ENCODE results near the gene SLC6A12. TPM values are rescaled to one million over a fixed set of nuclear protein-coding genes. Genes with fewer than 3 reads are reported as not detected.

The SLC6A12 gene
- total RNA-seq, 1 experiment from 2014 or later, result 0.79 TPM

DNA sequence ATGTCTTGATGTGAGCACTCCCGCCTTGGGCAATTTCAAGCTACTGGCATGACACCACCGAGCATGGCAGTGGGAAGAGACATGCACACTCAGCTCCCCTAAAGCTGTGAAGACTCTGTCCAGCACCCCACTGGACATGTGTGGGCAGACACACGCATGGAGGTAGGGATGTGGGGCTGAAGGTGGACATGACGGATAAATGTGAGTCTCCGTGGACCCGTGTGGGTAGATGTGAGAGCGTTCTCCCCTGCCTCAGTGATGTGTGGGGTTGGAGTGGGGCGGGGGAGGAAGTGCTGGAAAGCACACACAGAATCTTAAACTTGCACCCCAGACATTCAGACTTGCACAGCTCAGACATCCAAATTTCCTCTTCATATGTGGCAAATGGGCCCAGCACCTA, 12.6 kb downstream of the SLC6A12 start:
- ChIA-PET CTCF (interaction anchor here (0.5 to 4.8 kb wide), 4 partner anchors 13 to 235 kb away, joined by 3 to 42 read pairs (median 24); no protein-coding TSS in a partner anchor), POLR2A (no interaction called here)
- TF ChIP-seq, protein P1, sequence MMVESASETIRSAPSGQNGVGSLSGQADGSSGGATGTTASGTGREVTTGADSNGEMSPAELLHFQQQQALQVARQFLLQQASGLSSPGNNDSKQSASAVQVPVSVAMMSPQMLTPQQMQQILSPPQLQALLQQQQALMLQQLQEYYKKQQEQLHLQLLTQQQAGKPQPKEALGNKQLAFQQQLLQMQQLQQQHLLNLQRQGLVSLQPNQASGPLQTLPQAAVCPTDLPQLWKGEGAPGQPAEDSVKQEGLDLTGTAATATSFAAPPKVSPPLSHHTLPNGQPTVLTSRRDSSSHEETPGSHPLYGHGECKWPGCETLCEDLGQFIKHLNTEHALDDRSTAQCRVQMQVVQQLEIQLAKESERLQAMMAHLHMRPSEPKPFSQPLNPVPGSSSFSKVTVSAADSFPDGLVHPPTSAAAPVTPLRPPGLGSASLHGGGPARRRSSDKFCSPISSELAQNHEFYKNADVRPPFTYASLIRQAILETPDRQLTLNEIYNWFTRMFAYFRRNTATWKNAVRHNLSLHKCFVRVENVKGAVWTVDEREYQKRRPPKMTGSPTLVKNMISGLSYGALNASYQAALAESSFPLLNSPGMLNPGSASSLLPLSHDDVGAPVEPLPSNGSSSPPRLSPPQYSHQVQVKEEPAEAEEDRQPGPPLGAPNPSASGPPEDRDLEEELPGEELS (CRISPR knock-in tag; IDR thresholded peaks at IDR 0.05), result no peak
- TF ChIP-seq ESRRA (CRISPR knock-in tag; IDR thresholded peaks at IDR 0.05; ENCODE audit: borderline replicate concordance) (no peak), FOXJ3 (CRISPR knock-in tag; IDR thresholded peaks at IDR 0.05; ENCODE audit: borderline replicate concordance) (no peak), RELA (CRISPR knock-in tag; IDR thresholded peaks at IDR 0.05; ENCODE audit: borderline replicate concordance) (no peak)
- TF ChIP-seq, protein P2, sequence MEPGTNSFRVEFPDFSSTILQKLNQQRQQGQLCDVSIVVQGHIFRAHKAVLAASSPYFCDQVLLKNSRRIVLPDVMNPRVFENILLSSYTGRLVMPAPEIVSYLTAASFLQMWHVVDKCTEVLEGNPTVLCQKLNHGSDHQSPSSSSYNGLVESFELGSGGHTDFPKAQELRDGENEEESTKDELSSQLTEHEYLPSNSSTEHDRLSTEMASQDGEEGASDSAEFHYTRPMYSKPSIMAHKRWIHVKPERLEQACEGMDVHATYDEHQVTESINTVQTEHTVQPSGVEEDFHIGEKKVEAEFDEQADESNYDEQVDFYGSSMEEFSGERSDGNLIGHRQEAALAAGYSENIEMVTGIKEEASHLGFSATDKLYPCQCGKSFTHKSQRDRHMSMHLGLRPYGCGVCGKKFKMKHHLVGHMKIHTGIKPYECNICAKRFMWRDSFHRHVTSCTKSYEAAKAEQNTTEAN (CRISPR knock-in tag; IDR thresholded peaks at IDR 0.05), result no peak
- TF ChIP-seq, protein P3, sequence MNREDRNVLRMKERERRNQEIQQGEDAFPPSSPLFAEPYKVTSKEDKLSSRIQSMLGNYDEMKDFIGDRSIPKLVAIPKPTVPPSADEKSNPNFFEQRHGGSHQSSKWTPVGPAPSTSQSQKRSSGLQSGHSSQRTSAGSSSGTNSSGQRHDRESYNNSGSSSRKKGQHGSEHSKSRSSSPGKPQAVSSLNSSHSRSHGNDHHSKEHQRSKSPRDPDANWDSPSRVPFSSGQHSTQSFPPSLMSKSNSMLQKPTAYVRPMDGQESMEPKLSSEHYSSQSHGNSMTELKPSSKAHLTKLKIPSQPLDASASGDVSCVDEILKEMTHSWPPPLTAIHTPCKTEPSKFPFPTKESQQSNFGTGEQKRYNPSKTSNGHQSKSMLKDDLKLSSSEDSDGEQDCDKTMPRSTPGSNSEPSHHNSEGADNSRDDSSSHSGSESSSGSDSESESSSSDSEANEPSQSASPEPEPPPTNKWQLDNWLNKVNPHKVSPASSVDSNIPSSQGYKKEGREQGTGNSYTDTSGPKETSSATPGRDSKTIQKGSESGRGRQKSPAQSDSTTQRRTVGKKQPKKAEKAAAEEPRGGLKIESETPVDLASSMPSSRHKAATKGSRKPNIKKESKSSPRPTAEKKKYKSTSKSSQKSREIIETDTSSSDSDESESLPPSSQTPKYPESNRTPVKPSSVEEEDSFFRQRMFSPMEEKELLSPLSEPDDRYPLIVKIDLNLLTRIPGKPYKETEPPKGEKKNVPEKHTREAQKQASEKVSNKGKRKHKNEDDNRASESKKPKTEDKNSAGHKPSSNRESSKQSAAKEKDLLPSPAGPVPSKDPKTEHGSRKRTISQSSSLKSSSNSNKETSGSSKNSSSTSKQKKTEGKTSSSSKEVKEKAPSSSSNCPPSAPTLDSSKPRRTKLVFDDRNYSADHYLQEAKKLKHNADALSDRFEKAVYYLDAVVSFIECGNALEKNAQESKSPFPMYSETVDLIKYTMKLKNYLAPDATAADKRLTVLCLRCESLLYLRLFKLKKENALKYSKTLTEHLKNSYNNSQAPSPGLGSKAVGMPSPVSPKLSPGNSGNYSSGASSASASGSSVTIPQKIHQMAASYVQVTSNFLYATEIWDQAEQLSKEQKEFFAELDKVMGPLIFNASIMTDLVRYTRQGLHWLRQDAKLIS (CRISPR knock-in tag; IDR thresholded peaks at IDR 0.05; ENCODE audit: borderline replicate concordance), result no peak
- TF ChIP-seq, protein P4, sequence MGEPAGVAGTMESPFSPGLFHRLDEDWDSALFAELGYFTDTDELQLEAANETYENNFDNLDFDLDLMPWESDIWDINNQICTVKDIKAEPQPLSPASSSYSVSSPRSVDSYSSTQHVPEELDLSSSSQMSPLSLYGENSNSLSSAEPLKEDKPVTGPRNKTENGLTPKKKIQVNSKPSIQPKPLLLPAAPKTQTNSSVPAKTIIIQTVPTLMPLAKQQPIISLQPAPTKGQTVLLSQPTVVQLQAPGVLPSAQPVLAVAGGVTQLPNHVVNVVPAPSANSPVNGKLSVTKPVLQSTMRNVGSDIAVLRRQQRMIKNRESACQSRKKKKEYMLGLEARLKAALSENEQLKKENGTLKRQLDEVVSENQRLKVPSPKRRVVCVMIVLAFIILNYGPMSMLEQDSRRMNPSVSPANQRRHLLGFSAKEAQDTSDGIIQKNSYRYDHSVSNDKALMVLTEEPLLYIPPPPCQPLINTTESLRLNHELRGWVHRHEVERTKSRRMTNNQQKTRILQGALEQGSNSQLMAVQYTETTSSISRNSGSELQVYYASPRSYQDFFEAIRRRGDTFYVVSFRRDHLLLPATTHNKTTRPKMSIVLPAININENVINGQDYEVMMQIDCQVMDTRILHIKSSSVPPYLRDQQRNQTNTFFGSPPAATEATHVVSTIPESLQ (CRISPR knock-in tag; IDR thresholded peaks at IDR 0.05), result no peak
- TF ChIP-seq, protein P5, sequence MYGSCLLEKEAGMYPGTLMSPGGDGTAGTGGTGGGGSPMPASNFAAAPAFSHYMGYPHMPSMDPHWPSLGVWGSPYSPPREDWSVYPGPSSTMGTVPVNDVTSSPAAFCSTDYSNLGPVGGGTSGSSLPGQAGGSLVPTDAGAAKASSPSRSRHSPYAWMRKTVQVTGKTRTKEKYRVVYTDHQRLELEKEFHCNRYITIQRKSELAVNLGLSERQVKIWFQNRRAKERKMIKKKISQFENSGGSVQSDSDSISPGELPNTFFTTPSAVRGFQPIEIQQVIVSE (CRISPR knock-in tag; IDR thresholded peaks at IDR 0.05; ENCODE audit: borderline replicate concordance), result no peak
- ATAC-seq (no peak), DNase-seq (ENCODE audit: low spot score) (no peak)
- H3K27ac Mint-ChIP-seq, result no peak overlapping the region
- H3K4me1 Mint-ChIP-seq, result peaks cover 25% of the 10 kb centered on the region
- peaks cover 12% of the 10 kb centered on the region for H3K9me3 Mint-ChIP-seq
- peaks cover 56% of the 10 kb centered on the region for H3K27me3 Mint-ChIP-seq (ENCODE audit: low read depth)
- no peaks in the 10 kb centered on the region for H3K36me3 Mint-ChIP-seq
- H3K4me3 Mint-ChIP-seq, result no peak overlapping the region

DNA sequence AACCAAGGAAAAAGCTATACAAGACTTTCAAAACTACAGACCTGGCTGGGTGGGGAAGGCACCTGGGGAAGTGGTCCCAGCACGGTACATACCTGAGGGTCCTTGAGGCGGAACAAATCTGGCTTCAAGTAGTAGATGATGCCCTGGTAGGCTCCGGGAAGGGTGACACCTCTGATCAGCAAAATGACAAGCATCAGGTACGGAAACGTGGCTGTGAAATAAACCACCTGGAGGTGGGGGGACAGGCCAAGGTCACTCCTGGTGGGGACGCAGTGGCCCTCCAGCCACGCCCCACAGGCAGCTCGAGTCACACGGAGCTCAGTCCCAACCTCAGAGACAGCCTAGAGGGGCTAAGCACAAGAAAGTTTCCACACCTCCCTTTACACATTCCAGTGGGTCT, 15.3 kb downstream of the SLC6A12 start:
- Mint-ChIP-seq H3K4me1 (peaks cover 21% of the 10 kb centered on the region), H3K9me3 (0 out of 2 replicates have a peak, but pooled peaks cover 5% of the 10 kb centered on the region), H3K4me3 (no peak overlapping the region), H3K36me3 (no peaks in the 10 kb centered on the region), H3K27ac (no peak overlapping the region), H3K27me3 (ENCODE audit: low read depth) (peaks cover 30% of the 10 kb centered on the region)
- CTCF ChIA-PET, result interaction anchor here (0.6 to 4.8 kb wide), 13 partner anchors 10 to 93 kb away, joined by 3 to 42 read pairs (median 4); no protein-coding TSS in a partner anchor
- no peak for DNase-seq (ENCODE audit: low spot score)
- no peak for ATAC-seq
- POLR2A ChIA-PET, result no interaction called here
- TF ChIP-seq RORB (CRISPR knock-in tag; IDR thresholded peaks at IDR 0.05) (no peak), ATF1 (CRISPR knock-in tag; IDR thresholded peaks at IDR 0.05) (no peak), ZNF317 (CRISPR knock-in tag; IDR thresholded peaks at IDR 0.05; ENCODE audit: borderline replicate concordance, low read depth) (no peak), ZNF219 (CRISPR knock-in tag; IDR thresholded peaks at IDR 0.05; ENCODE audit: borderline replicate concordance) (no peak), FOXK1 (CRISPR knock-in tag; IDR thresholded peaks at IDR 0.05) (no peak), JAZF1 (CRISPR knock-in tag; IDR thresholded peaks at IDR 0.05) (no peak), ZNF396 (CRISPR knock-in tag; IDR thresholded peaks at IDR 0.05; ENCODE audit: borderline replicate concordance) (no peak), ZNF263 (CRISPR knock-in tag; IDR thresholded peaks at IDR 0.05; ENCODE audit: low read depth) (no peak), RELA (CRISPR knock-in tag; IDR thresholded peaks at IDR 0.05; ENCODE audit: borderline replicate concordance) (no peak)
- TF ChIP-seq, protein P6, sequence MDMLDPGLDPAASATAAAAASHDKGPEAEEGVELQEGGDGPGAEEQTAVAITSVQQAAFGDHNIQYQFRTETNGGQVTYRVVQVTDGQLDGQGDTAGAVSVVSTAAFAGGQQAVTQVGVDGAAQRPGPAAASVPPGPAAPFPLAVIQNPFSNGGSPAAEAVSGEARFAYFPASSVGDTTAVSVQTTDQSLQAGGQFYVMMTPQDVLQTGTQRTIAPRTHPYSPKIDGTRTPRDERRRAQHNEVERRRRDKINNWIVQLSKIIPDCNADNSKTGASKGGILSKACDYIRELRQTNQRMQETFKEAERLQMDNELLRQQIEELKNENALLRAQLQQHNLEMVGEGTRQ (CRISPR knock-in tag; IDR thresholded peaks at IDR 0.05), result no peak
- TF ChIP-seq, protein P7, sequence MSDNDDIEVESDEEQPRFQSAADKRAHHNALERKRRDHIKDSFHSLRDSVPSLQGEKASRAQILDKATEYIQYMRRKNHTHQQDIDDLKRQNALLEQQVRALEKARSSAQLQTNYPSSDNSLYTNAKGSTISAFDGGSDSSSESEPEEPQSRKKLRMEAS (CRISPR knock-in tag; IDR thresholded peaks at IDR 0.05), result no peak
- TF ChIP-seq, protein P8, sequence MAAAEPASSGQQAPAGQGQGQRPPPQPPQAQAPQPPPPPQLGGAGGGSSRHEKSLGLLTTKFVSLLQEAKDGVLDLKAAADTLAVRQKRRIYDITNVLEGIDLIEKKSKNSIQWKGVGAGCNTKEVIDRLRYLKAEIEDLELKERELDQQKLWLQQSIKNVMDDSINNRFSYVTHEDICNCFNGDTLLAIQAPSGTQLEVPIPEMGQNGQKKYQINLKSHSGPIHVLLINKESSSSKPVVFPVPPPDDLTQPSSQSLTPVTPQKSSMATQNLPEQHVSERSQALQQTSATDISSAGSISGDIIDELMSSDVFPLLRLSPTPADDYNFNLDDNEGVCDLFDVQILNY (CRISPR knock-in tag; IDR thresholded peaks at IDR 0.05), result no peak
- TF ChIP-seq, protein P5 (CRISPR knock-in tag; IDR thresholded peaks at IDR 0.05; ENCODE audit: borderline replicate concordance), result no peak
